ENCODE measurements around the gene ITGA11.
"Not testable (repeated sequence)": the region's sequence is repeated elsewhere in the genome, so short reads cannot be mapped to it uniquely, and the experiment has no call there.

The ITGA11 gene

DNA sequence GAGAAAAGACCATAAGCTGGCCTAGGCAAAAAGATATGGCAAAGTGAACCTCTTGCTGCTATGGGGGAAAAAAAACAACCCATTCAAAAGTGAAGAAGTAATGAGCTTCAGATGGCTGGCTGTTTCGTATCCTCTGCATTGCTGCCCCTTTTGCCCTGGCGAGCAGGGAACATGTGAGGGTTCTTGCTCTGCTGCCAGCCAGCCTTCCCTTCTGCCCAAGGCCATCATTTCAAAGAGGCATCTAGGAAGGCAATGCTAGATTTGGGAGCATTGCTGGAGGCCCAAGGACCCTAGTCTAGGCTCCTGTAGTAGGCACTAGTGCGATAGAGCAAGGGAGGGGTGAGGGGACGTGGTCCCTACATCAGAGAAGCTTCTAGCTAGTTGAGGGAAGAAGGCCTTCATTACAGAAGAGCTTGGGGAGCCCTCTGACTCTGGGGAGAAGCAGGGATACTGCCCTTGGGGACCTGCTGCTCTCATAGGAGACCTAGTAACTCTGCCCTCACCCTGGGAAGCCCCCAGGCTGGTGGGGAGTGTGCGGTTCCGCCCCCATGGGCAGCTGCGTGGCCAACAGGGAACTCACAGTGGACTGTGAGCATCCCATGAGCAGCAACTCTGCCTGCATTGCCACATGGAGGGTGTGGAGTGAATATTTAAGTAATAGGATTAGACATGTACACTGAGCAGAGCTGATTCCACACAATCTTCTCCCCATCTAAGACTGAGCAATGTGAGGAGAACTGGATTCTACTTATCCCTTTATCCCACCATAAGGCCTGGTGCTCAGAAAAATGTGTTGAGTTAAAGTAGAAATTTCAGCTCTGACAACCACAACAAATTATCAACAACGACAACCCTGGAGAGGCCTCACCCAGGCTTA lies 21.3 kb downstream of the ITGA11 start:
- no peak for DNase-seq

DNA sequence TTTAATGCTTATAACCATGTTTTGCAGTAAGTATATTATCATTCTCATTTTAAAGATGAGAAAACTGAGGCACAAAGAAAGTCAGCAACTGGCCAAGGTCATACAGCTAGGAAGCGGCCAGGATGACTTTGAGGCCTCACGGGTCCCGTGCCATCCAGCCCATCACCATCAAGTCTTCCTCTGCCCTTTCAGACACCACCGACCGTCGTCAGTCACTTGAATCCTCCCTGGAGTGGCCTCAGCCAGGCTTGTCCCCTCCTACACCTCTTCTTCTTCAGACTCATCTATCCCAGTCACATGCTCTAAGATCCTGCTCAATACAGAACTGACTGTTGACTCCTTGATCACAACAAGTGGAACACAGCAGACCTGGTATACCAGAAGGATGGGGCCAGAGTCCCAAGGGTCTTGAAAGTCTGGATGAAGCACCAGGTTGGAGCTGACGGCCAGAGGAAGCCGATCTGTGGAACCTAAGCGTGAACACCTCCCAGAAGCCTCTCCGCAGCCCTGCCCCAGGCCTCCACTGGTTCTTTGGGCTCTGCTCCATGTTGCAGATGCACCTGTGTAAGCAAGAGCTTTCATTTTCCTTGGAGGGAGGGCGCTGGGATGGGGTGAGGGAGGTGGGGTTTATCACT lies 22.1 kb downstream of the ITGA11 start:
- no peak for DNase-seq

DNA sequence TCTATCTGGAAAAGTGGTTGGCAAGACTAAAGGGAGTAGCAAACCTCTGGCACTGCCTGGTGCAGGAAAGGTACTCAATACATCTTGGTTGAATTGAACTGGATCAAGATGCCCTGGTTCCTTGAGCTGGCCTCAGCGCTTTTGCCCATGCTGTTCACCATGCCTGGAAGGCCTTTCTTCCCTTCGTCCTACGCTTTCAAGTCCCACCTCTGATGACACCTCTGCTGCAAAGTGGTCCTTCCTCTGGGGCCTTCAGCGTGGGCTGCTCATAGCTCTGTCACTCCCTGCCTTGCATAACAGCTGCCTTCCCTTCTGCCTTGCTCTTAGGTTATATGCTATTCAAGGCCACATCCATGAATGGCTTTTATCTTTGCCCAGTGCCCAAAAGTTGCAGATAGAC lies 23.0 kb downstream of the ITGA11 start:
- no peak for DNase-seq

DNA sequence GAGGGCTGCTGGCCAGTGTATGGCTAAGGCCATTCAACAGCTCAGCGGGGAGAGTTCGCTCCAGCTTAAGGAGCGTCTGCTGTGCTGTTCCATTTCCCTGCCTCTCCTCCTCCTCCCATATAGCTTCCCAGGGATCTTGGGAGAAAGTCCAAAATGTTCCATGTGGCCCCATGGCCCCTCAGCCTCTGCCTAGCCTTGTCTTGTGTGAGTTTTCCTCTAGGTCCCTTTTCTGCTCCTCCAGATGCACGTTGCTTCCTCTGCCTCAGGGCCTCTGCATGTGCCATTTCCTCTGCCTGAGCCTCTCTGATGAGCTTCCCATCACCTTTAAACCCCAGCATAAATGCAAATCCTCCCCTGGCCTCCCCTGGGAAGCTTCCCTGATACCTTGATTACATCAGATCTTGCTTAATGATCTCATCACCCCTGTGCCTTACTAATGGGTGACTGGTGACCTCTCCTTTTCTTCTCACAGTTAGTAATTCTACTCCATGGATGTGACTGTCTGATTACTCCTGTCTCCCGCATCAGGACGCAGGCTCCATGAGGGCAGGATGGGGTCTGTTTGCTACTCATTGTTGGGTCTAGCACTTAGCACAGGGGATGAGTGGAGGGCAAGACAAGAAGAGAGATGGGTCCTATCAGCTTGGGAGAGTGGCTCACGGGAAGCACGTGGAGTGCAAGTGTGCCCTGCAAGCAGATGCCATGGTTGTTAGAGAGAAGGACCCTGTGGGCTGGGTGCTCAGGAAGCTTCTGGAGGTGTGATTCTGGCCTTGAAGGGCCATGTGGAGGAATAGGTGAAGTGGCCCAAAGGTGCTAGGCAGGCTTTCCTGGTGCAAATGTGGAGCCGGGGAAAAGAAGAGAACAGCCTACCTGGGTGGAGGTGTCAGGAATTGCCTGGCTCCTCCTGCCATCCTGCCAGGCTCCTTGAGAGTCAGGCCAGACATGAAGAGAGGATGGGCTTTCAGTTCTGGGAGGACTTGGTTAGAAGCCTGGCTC lies 23.8 kb downstream of the ITGA11 start:
- no peak for DNase-seq

DNA sequence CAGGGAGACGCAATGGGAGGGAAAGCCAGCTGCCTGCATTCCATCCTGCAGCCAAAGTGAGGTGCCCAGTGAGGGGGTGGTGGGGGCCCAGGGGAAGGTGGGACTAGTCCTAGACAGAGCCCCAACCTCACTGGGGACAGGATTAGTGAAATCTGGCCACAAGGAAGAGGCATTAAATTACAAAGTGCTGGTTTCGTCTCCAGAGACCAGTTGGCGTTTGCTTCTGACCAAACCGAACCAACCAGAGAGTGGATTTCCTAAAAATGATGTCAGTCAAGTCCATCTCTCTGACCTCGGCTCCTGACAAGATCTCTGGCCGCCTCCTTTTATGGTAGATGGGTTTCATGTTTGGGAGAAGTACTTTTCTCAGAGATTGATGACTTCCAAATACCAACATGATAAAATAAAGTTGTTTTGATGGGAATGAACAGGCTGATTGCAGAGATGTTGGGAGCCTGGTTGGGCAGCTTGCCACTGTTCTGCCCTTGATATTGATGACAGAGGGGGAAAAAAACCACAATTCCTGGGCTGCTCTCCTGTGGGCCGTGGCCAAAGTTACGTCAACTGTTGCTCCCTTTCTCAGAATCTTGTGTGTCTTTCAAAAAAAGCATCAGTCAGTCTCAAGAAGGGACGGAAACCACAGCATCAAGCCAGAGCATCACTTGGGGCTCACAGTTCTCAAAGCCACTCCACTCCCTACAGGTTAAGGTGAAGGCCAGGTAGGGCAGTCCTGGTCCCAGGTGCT lies 24.6 kb downstream of the ITGA11 start:
- no peak for DNase-seq

DNA sequence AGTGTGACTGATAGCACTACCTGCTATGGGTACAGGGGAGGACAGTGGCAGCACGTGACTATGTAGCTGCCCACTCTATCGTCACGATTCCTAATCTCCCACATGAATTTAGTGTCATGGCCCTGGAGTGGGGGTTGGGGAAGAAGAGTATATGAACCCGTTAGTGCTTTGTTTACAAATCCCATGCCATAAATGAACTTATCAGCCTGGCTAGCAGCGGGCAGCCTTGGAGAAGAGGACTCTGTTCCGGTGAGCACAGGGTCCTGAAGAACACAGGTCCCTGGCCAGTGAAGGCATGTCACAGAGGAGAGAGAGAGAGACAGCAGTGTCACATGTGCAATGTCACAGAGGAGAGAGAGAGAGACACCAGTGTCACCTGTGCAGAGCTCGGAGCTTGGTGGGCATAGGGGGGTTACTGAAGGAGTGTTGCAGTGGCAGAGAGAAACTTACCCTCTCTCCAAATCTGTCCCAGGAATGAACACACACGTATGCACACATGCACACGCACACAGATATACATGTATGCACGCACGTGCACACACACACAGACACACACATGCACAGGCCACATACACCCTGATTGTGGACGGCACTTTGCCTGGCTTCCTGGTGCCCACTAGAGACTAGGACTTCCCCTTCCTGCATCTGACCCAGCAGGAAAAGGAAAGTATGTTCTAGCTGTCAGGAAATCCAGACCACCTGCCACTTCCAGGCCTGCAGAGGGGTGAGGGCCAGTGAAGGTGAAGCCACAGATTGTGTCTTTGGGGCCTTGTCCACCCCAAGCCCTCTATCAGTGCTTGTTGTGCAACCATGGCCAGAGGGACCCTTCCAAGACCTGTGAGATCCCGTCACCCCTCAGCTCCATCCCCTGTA lies 26.3 kb downstream of the ITGA11 start:
- no peak for DNase-seq

DNA sequence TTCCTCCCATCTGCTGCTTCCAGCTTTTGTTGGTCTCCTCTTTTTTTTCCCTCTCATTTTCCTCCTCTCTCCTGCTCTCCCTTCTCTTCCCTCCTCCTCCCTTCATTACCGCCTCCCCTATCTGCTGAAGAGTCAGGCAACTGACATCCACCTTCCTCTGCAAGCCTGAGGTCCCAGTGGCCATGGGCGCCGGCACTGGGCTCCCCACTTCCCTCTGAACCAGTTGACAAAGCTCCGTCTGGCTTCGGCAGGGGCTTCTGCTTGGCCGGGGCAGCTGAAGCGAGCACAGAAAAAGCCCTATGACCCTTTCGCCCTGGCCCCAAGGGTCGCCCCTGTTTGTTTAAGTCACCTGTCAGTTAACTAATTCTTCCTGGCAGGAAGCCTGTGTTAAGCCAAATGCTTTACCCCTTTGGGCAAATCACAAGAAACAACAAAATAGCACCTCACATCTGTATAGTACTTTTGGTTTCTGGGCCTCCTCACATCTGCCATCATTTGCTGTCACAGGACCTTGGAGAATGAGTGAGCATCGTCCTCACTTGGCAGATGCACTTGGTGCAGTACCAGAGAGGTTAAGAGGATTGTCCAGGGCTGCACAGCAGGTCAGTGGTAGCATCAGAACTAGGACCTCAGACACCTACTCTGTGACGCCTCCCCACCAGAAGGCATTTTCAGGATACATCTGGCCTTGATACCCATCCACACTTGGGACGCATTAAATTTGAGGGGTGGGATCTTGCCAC lies 27.7 kb downstream of the ITGA11 start:
- no peak for DNase-seq

DNA sequence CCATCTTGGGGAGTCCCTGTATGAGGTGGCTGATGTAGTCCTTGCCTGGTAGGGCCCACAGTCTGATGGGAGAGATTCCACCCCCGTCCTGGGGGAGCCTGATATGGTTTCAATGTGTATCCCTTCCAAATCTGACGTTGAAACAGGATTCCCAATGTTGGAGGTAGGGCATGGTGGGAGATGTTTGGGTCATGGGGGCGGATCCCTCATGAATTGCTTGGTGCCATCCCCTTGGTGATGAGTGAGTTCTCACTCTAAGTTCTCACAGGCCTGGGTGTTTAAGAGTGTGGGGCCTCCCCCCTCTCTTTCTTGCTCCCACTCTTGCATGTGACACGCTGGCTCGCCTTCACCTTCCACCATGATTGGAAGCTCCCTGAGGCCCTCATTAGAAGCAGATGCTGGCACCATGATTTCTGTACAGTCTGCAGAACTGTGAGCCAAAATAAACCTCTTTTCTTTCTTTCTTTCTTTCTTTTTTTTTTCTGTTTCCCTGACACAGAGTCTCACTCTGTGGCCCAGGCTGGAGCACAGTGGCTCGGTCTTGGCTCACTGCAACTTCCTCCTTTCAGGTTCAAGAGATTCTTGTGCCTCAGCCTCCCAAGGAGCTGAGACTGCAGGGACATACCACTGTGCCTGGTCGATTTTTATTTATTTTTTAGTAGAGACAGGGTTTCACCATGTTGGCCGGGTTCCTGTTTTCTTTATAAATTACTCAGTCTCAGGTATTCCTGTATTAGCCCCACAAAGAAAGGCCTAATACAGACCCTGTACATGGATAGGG lies 28.6 kb downstream of the ITGA11 start:
- DNase-seq: no peak

DNA sequence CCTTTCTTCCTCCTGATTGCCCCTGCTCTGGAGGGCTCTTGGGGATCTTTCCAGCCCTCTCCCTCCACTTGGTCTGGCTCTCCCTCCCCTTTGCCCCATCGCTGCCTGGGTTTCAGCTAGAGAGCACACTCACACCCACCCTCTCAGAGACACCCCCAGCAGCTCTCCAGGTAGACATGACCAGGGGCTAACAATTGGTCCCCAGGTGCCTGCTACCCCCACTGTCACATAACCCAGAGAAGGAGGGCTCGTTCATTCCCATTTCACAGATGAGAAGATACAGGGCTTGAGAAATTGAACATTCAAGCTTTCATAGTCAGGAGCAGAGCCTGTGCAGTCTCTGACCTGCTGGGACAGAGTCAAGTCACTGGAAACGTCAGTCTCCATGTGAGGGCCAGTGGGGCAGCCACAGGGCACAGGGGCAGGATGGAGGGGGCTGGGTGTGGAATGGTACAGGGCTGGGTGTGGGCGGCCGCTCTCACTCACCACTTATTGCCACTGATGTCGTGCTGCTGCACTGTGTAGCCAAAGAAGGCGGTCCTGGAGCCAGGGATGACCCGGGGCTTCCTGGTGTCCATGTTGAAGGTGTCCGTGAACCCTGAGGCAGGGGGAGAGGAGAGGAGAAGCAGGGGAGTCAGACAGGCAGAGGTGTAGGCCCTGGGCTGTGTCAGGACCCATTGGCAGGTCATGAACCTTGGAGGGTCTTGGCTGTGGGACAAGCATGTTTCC lies 29.4 kb downstream of the ITGA11 start:
- no peak for DNase-seq

DNA sequence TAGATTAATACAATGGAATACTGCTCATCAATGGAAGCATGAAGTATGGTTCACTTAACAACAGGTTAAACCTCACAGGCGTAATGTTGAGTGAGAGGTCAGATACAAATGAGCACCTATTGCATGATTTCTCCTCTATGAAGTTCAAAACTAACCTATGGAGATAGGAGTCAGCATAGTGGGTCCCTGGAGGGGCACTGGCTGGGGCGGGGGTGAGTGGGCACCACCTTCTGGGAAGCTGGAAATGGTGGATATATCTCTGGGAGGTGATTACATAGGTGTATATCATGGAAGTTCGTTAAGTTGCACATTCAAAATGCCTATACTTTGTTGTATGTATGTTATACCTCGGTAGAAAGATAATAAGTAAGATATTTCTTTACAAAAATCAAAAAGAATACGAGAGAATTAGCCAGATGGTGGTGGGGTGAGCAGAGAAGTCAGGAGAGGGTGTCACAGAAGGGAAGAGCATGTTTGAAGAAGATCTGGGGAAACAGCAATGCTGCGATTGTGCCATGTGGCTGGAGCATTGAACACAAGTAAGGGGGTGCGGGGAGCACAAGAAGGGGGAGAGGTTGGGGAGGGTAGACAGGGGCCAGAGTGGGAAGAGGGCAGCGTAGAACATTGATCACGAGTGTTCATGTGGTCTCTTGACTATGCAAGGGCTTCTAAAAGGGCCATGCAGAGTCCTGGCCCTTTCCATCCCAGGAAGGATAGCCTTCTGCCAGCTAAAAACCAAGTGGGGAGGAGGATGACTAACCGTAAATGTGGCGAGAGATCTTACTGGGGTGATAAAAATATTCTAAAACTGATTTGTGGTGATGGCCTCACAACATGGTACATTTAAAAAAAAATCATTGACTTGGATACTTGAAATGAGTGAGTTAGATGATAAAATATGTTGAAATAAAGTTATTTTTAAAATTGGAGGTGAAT lies 30.2 kb downstream of the ITGA11 start:
- no peak for DNase-seq

DNA sequence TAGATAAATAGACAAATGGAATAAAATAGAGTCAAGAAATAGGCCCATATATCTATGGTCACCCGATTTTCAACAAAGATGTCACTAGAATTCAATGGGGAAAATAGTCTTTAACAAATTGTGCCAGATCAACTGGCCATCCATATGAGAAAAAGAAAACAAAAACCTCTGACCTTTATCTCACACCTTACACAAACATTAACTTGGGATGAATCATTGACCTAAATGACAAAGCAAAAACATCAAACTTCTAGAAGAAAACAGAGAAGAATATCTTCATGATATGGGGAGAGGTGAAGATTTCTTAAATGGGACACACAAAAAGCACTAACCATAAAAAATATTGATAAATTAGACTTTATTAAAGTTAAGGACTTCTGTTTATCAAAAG lies 31.9 kb downstream of the ITGA11 start:
- no peak for DNase-seq

DNA sequence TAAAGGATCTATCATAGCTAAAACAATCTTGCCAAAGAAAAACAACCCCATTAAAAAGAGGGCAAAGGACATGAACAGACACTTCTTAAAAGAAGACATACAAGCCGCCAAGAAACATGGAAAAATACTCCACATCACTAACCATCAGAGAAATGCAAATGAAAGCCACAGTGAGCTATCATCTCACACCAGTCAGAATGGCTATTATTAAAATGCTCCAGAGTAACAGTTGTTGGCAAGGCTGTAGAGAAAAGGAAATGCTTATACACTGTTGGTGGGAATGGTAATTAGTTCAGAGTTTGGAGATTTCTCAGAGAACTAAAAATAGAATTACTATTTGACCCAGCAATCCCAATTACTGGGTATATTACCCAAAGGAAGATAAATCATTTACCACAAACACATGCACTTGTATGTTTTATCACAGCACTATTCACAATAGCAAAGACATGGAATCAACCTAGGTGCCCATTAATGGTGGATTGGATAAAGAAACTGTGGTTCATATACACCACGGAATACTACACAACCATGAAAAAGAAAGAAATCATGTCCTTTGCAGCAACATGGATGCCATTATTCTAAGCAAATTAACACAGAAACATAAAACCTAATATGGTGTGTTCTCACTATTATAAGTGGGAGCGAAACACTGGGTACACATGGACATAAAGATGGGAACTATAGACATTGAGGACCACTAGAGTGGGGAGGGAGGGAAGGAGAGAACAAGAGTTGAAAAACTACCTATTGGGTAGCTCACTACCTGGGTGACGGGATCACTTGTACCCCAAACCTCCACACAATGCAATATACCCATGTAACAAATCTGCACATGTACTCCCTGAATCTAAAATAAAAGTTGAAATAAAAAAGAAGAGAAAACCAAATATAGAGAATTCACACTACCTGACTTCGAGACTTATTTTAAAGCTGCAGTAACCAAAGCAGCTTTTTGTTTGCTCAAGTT lies 32.6 kb downstream of the ITGA11 start:
- no peak for DNase-seq

DNA sequence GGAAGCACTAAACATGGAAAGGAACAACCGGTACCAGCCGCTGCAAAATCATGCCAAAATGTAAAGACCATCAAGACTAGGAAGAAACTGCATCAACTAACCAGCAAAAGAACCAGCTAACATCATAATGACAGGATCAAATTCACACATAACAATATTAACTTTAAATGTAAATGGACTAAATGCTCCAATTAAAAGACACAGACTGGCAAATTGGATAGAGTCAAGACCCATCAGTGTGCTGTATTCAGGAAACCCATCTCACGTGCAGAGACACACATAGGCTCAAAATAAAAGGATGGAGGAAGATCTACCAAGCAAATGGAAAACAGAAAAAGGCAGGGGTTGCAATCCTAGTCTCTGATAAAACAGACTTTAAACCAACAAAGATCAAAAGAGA lies 34.0 kb downstream of the ITGA11 start:
- not testable (repeated sequence) for DNase-seq

DNA sequence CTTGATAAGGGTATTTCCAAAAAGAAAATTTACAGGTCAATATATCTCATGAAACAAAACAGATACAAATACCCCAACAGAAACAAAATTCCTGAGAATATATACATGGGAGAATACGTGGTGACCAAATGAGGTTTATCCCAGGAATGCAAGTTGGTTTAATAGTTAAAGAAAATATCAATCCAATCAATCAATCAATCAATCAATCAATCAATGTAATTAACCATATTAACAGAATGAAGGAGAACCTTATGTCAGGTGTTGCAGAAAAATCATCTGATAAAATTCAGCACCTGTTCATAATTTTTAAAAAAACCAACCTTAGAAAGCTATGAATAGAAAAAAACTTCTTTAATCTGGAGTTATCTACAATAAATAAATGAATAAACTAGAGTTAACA lies 35.9 kb downstream of the ITGA11 start:
- no peak for DNase-seq

DNA sequence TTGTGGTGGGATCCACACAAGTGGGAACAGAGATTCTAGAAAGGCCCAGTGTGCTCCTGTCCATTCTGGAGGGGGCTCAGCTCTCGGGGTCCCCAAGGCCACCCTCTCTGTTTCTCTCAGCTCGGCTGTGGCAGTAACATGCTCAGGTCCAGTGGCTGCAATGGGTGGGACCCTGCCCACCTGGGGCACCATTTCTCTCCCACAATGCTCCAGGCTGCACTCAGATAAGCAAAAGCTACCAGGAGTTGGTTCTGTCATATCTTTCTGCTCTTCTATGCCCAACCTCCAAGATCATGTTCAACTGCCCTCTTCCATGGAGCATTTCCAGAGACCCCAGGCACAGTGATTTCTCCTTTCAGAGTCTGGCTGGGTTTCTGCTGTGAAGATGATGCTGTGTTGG lies 40.8 kb downstream of the ITGA11 start:
- DNase-seq: no peak

DNA sequence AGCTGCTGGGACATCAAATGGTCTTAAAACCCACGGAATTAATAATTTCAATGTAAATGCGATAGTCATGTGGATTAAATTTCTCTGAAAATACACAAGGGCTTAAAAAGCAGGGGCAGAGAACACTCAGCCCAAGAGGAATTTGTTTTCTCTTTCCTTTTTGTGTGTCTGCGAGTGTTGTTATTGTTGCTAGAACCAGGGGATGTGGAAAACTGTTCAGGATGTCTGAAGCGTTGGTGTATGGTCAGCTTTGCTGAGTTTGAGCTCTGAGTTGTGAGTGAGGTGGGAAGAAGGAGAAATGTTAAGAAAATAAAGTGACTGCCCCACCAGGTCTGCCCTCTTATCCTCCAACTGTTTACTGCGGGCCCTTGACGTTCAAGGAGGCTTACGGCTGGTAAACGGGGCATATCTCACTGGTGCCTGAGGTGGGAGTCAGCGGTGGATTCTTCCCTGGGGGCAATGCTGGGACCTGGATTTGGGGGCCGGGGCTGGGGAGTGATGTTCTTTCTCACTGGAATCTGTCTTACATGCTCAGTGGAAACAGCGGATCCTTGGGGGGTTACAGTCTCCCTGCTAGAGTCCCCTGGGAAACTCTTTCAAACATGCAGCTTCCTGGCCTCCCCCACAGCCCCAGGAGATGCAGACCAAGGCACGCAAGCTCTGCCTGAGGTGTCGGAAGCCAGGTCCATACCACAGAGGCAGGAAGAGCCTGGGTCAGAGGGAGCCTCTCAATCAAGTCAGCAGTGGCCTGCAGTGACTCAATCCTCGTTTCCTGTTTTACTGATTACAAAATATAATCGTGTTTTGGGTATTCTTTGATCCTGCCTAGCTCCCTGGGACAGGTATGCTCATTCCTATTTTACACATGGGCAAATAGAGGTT lies 41.8 kb downstream of the ITGA11 start:
- no peak for DNase-seq
